ENCODE data around the gene EFHD1.

DNA sequence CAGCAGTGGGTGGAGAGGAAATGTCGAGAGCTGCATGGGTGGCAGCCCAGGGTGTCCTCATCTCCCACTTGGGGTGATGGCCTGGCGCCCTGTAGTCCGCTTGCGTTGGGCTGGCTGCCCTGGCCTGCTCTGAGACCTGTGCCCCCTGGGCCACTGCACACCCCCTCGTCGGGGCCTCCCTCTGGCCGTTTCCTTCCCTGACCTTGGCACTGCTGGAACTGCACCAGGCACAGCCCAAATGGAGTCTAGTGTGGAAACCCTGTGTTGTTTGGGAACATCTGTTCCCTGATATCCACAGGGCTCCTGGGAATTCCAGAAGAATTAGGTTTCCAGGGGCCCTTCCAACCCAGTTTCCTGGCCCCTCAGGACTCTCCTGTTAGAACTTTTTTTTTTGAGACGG lies 13.9 kb downstream of the EFHD1 start:
- TF ChIP-seq, protein P1, sequence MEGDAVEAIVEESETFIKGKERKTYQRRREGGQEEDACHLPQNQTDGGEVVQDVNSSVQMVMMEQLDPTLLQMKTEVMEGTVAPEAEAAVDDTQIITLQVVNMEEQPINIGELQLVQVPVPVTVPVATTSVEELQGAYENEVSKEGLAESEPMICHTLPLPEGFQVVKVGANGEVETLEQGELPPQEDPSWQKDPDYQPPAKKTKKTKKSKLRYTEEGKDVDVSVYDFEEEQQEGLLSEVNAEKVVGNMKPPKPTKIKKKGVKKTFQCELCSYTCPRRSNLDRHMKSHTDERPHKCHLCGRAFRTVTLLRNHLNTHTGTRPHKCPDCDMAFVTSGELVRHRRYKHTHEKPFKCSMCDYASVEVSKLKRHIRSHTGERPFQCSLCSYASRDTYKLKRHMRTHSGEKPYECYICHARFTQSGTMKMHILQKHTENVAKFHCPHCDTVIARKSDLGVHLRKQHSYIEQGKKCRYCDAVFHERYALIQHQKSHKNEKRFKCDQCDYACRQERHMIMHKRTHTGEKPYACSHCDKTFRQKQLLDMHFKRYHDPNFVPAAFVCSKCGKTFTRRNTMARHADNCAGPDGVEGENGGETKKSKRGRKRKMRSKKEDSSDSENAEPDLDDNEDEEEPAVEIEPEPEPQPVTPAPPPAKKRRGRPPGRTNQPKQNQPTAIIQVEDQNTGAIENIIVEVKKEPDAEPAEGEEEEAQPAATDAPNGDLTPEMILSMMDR (IDR thresholded peaks at IDR 0.05), result no peak
- TF ChIP-seq POLR2A (IDR thresholded peaks at IDR 0.05) (no peak), EP300 (IDR thresholded peaks at IDR 0.05; ENCODE audit: low read depth) (no peak), POLR2AphosphoS5 (IDR thresholded peaks at IDR 0.05) (no peak)

Measured in transverse colon (tissue), 4 donors.